ENCODE results near the gene MCTP2.

The MCTP2 gene

GRCh38 chr15:94532226-94532625 lies 300.9 kb downstream of the MCTP2 start:
- Histone ChIP-seq H3K4me3 (replicated peaks; ENCODE audit: low read depth, low read length) (no peak overlapping the region), H3K36me3 (ENCODE audit: control insufficient read depth, insufficient read depth, low read length) (no peaks in the 10 kb centered on the region), H3K27me3 (replicated peaks; ENCODE audit: control insufficient read depth, insufficient read depth, low read length) (no peaks in the 10 kb centered on the region)
- no peak for DNase-seq (ENCODE audit: extremely low read depth, insufficient read length)
- TF ChIP-seq, protein P1, sequence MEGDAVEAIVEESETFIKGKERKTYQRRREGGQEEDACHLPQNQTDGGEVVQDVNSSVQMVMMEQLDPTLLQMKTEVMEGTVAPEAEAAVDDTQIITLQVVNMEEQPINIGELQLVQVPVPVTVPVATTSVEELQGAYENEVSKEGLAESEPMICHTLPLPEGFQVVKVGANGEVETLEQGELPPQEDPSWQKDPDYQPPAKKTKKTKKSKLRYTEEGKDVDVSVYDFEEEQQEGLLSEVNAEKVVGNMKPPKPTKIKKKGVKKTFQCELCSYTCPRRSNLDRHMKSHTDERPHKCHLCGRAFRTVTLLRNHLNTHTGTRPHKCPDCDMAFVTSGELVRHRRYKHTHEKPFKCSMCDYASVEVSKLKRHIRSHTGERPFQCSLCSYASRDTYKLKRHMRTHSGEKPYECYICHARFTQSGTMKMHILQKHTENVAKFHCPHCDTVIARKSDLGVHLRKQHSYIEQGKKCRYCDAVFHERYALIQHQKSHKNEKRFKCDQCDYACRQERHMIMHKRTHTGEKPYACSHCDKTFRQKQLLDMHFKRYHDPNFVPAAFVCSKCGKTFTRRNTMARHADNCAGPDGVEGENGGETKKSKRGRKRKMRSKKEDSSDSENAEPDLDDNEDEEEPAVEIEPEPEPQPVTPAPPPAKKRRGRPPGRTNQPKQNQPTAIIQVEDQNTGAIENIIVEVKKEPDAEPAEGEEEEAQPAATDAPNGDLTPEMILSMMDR (IDR thresholded peaks at IDR 0.05; ENCODE audit: insufficient read depth, low read length, poor library complexity, severe bottlenecking) = no peak
